ENCODE measurements around the gene UBE2K. TPM values are rescaled to one million over a fixed set of nuclear protein-coding genes. Genes with fewer than 3 reads are reported as not detected.
A peak's percentile ranks its signal among the peaks of the same experiment; 100 is the strongest.

UBE2K gene
- total and polyA plus RNA-seq, 2 of the 13 experiments (the other 11 are each of a cell fraction or from before 2014, with no cell fraction given) = 36.2 to 81.0 TPM

GRCh38 chr4:39649639-39650265 lies 48.2 kb upstream of the UBE2K start (continued):
- no peak for TF ChIP-seq MYPOP (CRISPR knock-in tag; IDR thresholded peaks at IDR 0.05)
- no peak for TF ChIP-seq CSRNP2 (CRISPR knock-in tag; conservative IDR thresholded peaks at IDR 0.05; ENCODE audit: low read depth)
- TF ChIP-seq ZNF780A (CRISPR knock-in tag; IDR thresholded peaks at IDR 0.05) = no peak
- no peak for TF ChIP-seq ZNF512B (CRISPR knock-in tag; IDR thresholded peaks at IDR 0.05; ENCODE audit: borderline replicate concordance)
- no peak for TF ChIP-seq ATF5 (CRISPR knock-in tag; IDR thresholded peaks at IDR 0.05; ENCODE audit: low read depth)
- no peak for TF ChIP-seq MTERF4 (CRISPR knock-in tag; IDR thresholded peaks at IDR 0.05)
- TF ChIP-seq HOXA3 (CRISPR knock-in tag; IDR thresholded peaks at IDR 0.05) = peak; percentile 26; the same call in 1 of the 2 replicates
- no peak for TF ChIP-seq ZUFSP (CRISPR knock-in tag; IDR thresholded peaks at IDR 0.05; ENCODE audit: borderline replicate concordance)
- no peak for TF ChIP-seq ZNF720 (CRISPR knock-in tag; IDR thresholded peaks at IDR 0.05)
- TF ChIP-seq HNF1A (IDR thresholded peaks at IDR 0.05; ENCODE audit: low read depth) = 0 out of 2 replicates have a peak, but pooled peaks have one; percentile 26
- TF ChIP-seq HNF1A (CRISPR knock-in tag; IDR thresholded peaks at IDR 0.05; ENCODE audit: borderline replicate concordance) = no peak
- peak; percentile 86 for TF ChIP-seq GATAD2A (CRISPR knock-in tag; IDR thresholded peaks at IDR 0.05)
- no peak for TF ChIP-seq RFX1 (IDR thresholded peaks at IDR 0.05)
- 0 out of 2 replicates have a peak, but pooled peaks have one; percentile 24 for TF ChIP-seq TBX2 (CRISPR knock-in tag; IDR thresholded peaks at IDR 0.05; ENCODE audit: borderline replicate concordance)

All from HepG2 (cell line).